Measurements from ENCODE around the gene APBB2. TPM values are rescaled to one million over a fixed set of nuclear protein-coding genes. Genes with fewer than 3 reads are reported as not detected.

Gene APBB2
- total RNA-seq, 4 donors from 2014 or later, result 139 to 248 (median 203) TPM

DNA sequence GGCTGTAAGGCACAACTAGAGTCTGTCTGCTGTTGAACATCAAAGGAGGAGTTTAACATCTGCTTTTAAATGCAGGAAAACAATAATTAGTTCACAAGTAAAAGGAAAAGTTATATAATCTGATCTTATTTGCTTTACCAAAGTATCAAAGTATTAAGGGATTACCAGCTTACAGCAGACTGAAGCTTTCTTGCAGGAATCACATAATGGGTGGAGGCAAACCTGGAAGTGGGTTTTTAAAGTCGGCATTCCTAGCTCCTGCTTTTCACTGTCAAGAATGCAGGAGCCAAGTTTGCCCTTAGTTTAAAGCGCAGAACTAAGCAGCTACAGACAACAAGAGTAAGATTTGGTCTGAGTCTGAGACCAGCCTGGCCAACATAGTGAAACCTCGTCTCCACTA is 122.2 kb downstream of the APBB2 start:
- no peak for DNase-seq (ENCODE audit: low spot score in 2 of 2)
- H3K4me1 ChIP-seq, result peaks cover 0 to 16% (median 0%) of the 10 kb centered on the region in 4 donors
- H3K27me3 ChIP-seq, result no peaks in the 10 kb centered on the region
- H3K4me3 ChIP-seq, result no peak overlapping the region
- H3K36me3 ChIP-seq, result peaks cover 0 to 7% (median 0%) of the 10 kb centered on the region in 3 donors
- peaks cover 0 to 9% (median 2%) of the 10 kb centered on the region in 4 donors for H3K9me3 ChIP-seq
- WGBS, 2 donors, result 74 to 78% methylated on average over 3 of the region's 3 CpGs
- H3K27ac ChIP-seq, result no peak overlapping the region
- TF ChIP-seq EP300 (IDR thresholded peaks at IDR 0.05) (no peak), POLR2A (IDR thresholded peaks at IDR 0.05) (no peak)
- TF ChIP-seq, protein P1, sequence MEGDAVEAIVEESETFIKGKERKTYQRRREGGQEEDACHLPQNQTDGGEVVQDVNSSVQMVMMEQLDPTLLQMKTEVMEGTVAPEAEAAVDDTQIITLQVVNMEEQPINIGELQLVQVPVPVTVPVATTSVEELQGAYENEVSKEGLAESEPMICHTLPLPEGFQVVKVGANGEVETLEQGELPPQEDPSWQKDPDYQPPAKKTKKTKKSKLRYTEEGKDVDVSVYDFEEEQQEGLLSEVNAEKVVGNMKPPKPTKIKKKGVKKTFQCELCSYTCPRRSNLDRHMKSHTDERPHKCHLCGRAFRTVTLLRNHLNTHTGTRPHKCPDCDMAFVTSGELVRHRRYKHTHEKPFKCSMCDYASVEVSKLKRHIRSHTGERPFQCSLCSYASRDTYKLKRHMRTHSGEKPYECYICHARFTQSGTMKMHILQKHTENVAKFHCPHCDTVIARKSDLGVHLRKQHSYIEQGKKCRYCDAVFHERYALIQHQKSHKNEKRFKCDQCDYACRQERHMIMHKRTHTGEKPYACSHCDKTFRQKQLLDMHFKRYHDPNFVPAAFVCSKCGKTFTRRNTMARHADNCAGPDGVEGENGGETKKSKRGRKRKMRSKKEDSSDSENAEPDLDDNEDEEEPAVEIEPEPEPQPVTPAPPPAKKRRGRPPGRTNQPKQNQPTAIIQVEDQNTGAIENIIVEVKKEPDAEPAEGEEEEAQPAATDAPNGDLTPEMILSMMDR (IDR thresholded peaks at IDR 0.05), result no peak

DNA sequence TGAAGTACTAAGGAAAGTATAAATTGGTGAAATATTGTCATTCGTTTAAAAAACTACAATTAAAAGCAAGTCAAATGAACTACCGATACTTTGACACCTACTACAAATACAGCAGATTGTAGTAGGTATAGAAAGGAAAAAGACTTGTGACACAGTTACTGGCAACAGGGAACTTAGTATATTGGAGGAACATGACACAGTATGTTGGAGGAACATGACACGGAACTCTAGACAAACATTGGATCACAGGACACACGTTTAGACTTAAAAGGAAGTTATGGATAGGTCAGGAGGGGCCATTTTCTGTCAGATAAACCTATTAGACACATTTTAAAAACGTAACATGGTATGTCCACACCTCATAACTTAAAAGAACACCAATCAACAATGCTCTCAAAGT is 132.5 kb downstream of the APBB2 start:
- DNase-seq (ENCODE audit: low spot score in 2 of 2), result no peak
- H3K27ac ChIP-seq, result no peak overlapping the region
- H3K27me3 ChIP-seq, result no peaks in the 10 kb centered on the region
- no peak for TF ChIP-seq POLR2A (IDR thresholded peaks at IDR 0.05)
- TF ChIP-seq EP300 (IDR thresholded peaks at IDR 0.05), result no peak
- TF ChIP-seq, protein P1 (IDR thresholded peaks at IDR 0.05), result no peak
- H3K4me3 ChIP-seq, result no peak overlapping the region
- peaks cover 0 to 16% (median 8%) of the 10 kb centered on the region in 4 donors for H3K9me3 ChIP-seq
- WGBS, 2 donors, result 85 to 89% methylated on average over 5 of the region's 5 CpGs
- peaks cover 0 to 26% (median 0%) of the 10 kb centered on the region in 4 donors for H3K4me1 ChIP-seq
- peaks cover 0 to 4% (median 0%) of the 10 kb centered on the region in 3 donors for H3K36me3 ChIP-seq

GRCh38 chr4:41080976-41081375 is 133.4 kb downstream of the APBB2 start:
- no peaks in the 10 kb centered on the region for H3K27me3 ChIP-seq
- H3K27ac ChIP-seq, result no peak overlapping the region
- WGBS, 2 donors, result 79 to 88% methylated on average over 4 of the region's 4 CpGs

GRCh38 chr4:41079881-41080560 is 134.3 kb downstream of the APBB2 start:
- no peak for DNase-seq (ENCODE audit: low spot score in 2 of 2)
- TF ChIP-seq EP300 (IDR thresholded peaks at IDR 0.05) (no peak), POLR2A (IDR thresholded peaks at IDR 0.05) (no peak)
- TF ChIP-seq, protein P1 (IDR thresholded peaks at IDR 0.05), result no peak
- Histone ChIP-seq H3K9me3 (no peaks in the 10 kb centered on the region), H3K27ac (no peak overlapping the region), H3K4me3 (no peak overlapping the region), H3K36me3 (no peaks in the 10 kb centered on the region), H3K4me1 (peaks cover 0 to 26% (median 0%) of the 10 kb centered on the region in 4 donors), H3K27me3 (no peaks in the 10 kb centered on the region)
- WGBS, 2 donors, result 41 to 51% methylated on average over 6 of the region's 6 CpGs

More at GRCh38 chr4:41080976-41081375, 133.4 kb downstream of the APBB2 start:
- TF ChIP-seq, protein P1 (IDR thresholded peaks at IDR 0.05), result no peak
- no peak for TF ChIP-seq POLR2A (IDR thresholded peaks at IDR 0.05)
- no peak for TF ChIP-seq EP300 (IDR thresholded peaks at IDR 0.05)
- DNase-seq (ENCODE audit: low spot score in 2 of 2), result no peak
- H3K9me3 ChIP-seq, result peaks cover 0 to 7% (median 3%) of the 10 kb centered on the region in 4 donors
- no peaks in the 10 kb centered on the region for H3K36me3 ChIP-seq
- H3K4me1 ChIP-seq, result peaks cover 0 to 26% (median 0%) of the 10 kb centered on the region in 4 donors
- no peak overlapping the region for H3K4me3 ChIP-seq

DNA sequence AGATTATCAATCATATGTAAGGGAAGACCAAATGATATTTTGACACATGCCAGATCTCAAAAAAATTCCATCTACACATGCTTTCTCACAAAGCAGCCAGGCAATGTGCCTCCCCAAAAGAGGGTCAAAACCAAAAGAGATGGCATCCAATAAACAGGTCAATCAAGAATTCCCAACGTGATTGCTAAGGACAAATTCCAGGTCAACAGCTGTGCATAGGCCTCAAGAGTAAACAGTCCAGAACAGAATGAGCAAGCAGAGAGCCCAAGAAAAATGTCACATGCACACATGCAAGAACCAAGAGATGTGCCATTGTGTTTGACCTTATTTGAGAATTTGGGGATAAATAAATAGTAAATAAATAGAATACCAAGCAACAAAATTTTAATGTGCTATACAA is 136.7 kb downstream of the APBB2 start:
- H3K4me1 ChIP-seq, result peaks cover 0 to 29% (median 0%) of the 10 kb centered on the region in 4 donors
- no peaks in the 10 kb centered on the region for H3K9me3 ChIP-seq
- no peak overlapping the region for H3K27ac ChIP-seq
- DNase-seq (ENCODE audit: low spot score in 2 of 2), result no peak
- WGBS, 2 donors, result 23 to 26% methylated on average over 1 of the region's 1 CpG
- no peak overlapping the region for H3K4me3 ChIP-seq
- H3K27me3 ChIP-seq, result no peaks in the 10 kb centered on the region
- no peaks in the 10 kb centered on the region for H3K36me3 ChIP-seq
- TF ChIP-seq POLR2A (IDR thresholded peaks at IDR 0.05) (no peak), EP300 (IDR thresholded peaks at IDR 0.05) (peak in 1 of 2 donors; percentile 9)
- TF ChIP-seq, protein P1 (IDR thresholded peaks at IDR 0.05), result no peak

Measured in tibial nerve (tissue), 4 donors.